ENCODE measurements around the gene FAM171A2. TPM values are rescaled to one million over a fixed set of nuclear protein-coding genes. Genes with fewer than 3 reads are reported as not detected.

FAM171A2 gene
- total RNA-seq, 1 experiment from 2014 or later: 29.9 TPM

DNA sequence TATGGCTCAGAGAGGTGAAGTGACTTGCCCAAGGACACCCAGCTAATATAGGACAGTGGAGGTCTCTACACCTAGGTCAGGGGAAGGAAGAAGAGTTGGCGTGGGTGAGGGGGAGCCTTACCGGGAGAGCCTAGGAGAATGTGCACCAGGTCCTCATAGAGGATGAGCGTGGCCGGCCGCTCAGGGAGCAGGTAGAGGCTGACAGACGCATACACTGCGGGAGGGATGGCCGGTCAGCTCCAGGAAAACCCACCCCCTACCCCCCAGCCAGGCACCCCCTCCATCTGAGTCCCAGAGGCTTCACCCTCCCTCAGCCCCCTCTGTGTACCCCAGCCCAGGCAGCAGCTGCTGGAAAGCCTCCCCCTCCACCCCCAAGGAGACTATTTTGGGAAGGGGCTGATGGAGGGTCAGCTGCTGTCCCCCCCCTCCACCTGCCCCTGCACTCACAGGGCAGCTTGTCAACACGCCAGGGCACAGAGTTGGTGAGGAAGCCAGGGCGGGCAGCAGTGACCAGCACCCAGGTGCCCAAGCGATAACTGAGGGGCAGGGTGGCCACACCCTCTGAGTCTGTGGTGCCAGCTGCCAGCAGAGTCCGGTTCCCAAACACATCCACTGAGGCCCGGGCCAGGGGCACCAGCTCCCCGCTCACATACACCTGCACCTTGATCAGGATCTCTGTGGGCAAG is 4.1 kb downstream of the FAM171A2 start:
- ATAC-seq: no peak
- H3K9me3 Mint-ChIP-seq: no peaks in the 10 kb centered on the region
- peaks cover 7% of the 10 kb centered on the region for H3K27me3 Mint-ChIP-seq (ENCODE audit: low read depth)
- no peak overlapping the region for H3K4me3 Mint-ChIP-seq
- H3K36me3 Mint-ChIP-seq: no peaks in the 10 kb centered on the region
- no peak overlapping the region for H3K27ac Mint-ChIP-seq
- TF ChIP-seq ZNF416 (CRISPR knock-in tag; IDR thresholded peaks at IDR 0.05) (no peak), GTF2I (CRISPR knock-in tag; conservative IDR thresholded peaks at IDR 0.05) (no peak), MXD4 (CRISPR knock-in tag; IDR thresholded peaks at IDR 0.05; ENCODE audit: borderline replicate concordance) (no peak), RORB (CRISPR knock-in tag; IDR thresholded peaks at IDR 0.05) (no peak), ZNF232 (CRISPR knock-in tag; IDR thresholded peaks at IDR 0.05) (no peak), CBFB (CRISPR knock-in tag; IDR thresholded peaks at IDR 0.05; ENCODE audit: low read depth) (no peak), TP53 (CRISPR knock-in tag; IDR thresholded peaks at IDR 0.05) (no peak)
- TF ChIP-seq, protein P1, sequence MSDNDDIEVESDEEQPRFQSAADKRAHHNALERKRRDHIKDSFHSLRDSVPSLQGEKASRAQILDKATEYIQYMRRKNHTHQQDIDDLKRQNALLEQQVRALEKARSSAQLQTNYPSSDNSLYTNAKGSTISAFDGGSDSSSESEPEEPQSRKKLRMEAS (CRISPR knock-in tag; IDR thresholded peaks at IDR 0.05): no peak
- TF ChIP-seq, protein P2, sequence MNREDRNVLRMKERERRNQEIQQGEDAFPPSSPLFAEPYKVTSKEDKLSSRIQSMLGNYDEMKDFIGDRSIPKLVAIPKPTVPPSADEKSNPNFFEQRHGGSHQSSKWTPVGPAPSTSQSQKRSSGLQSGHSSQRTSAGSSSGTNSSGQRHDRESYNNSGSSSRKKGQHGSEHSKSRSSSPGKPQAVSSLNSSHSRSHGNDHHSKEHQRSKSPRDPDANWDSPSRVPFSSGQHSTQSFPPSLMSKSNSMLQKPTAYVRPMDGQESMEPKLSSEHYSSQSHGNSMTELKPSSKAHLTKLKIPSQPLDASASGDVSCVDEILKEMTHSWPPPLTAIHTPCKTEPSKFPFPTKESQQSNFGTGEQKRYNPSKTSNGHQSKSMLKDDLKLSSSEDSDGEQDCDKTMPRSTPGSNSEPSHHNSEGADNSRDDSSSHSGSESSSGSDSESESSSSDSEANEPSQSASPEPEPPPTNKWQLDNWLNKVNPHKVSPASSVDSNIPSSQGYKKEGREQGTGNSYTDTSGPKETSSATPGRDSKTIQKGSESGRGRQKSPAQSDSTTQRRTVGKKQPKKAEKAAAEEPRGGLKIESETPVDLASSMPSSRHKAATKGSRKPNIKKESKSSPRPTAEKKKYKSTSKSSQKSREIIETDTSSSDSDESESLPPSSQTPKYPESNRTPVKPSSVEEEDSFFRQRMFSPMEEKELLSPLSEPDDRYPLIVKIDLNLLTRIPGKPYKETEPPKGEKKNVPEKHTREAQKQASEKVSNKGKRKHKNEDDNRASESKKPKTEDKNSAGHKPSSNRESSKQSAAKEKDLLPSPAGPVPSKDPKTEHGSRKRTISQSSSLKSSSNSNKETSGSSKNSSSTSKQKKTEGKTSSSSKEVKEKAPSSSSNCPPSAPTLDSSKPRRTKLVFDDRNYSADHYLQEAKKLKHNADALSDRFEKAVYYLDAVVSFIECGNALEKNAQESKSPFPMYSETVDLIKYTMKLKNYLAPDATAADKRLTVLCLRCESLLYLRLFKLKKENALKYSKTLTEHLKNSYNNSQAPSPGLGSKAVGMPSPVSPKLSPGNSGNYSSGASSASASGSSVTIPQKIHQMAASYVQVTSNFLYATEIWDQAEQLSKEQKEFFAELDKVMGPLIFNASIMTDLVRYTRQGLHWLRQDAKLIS (CRISPR knock-in tag; IDR thresholded peaks at IDR 0.05; ENCODE audit: borderline replicate concordance): no peak
- peaks cover 29% of the 10 kb centered on the region for H3K4me1 Mint-ChIP-seq
- no peak for DNase-seq (ENCODE audit: low spot score)
- CTCF ChIA-PET: interaction anchor here (0.9 to 9.4 kb wide), 6 partner anchors 15 to 149 kb away, joined by 3 to 128 read pairs (median 4); partner anchors contain the start of gene GRN
- POLR2A ChIA-PET: no interaction called here

DNA sequence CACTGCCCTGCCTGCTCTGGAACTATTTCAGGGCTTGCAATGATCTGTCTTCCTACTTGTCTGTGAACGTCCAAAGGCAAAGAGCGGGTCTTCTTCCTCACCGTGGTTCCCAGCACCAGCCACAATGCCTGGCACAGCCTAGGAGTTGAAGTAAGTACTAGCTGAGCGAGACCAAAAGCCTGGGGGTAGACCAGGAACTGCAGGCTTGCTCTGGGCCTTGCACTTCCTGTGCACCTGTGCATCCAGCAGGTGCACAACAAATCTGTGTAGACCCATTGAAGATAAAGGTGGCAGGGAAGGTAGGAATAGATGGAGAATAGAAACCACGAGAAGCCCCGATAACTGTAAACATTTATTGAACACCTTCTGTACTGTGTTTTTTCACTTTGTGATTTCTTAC is 4.6 kb downstream of the FAM171A2 start:
- H3K9me3 Mint-ChIP-seq: no peaks in the 10 kb centered on the region
- POLR2A ChIA-PET: no interaction called here
- no peak overlapping the region for H3K27ac Mint-ChIP-seq
- TF ChIP-seq, protein P3, sequence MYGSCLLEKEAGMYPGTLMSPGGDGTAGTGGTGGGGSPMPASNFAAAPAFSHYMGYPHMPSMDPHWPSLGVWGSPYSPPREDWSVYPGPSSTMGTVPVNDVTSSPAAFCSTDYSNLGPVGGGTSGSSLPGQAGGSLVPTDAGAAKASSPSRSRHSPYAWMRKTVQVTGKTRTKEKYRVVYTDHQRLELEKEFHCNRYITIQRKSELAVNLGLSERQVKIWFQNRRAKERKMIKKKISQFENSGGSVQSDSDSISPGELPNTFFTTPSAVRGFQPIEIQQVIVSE (CRISPR knock-in tag; IDR thresholded peaks at IDR 0.05; ENCODE audit: borderline replicate concordance): no peak
- no peak for TF ChIP-seq EMX1 (CRISPR knock-in tag; IDR thresholded peaks at IDR 0.05)
- TF ChIP-seq, protein P1 (CRISPR knock-in tag; IDR thresholded peaks at IDR 0.05): no peak
- TF ChIP-seq, protein P4, sequence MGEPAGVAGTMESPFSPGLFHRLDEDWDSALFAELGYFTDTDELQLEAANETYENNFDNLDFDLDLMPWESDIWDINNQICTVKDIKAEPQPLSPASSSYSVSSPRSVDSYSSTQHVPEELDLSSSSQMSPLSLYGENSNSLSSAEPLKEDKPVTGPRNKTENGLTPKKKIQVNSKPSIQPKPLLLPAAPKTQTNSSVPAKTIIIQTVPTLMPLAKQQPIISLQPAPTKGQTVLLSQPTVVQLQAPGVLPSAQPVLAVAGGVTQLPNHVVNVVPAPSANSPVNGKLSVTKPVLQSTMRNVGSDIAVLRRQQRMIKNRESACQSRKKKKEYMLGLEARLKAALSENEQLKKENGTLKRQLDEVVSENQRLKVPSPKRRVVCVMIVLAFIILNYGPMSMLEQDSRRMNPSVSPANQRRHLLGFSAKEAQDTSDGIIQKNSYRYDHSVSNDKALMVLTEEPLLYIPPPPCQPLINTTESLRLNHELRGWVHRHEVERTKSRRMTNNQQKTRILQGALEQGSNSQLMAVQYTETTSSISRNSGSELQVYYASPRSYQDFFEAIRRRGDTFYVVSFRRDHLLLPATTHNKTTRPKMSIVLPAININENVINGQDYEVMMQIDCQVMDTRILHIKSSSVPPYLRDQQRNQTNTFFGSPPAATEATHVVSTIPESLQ (CRISPR knock-in tag; IDR thresholded peaks at IDR 0.05): no peak
- TF ChIP-seq RORB (CRISPR knock-in tag; IDR thresholded peaks at IDR 0.05): no peak
- no peak for TF ChIP-seq SOX15 (CRISPR knock-in tag; IDR thresholded peaks at IDR 0.05)
- TF ChIP-seq SMAD3 (CRISPR knock-in tag; IDR thresholded peaks at IDR 0.05; ENCODE audit: borderline replicate concordance): no peak
- TF ChIP-seq ZNF416 (CRISPR knock-in tag; IDR thresholded peaks at IDR 0.05): no peak
- no peak for TF ChIP-seq CREB1 (CRISPR knock-in tag; IDR thresholded peaks at IDR 0.05)
- no peaks in the 10 kb centered on the region for H3K36me3 Mint-ChIP-seq
- H3K4me3 Mint-ChIP-seq: no peak overlapping the region
- ATAC-seq (no peak), DNase-seq (ENCODE audit: low spot score) (no peak)
- H3K27me3 Mint-ChIP-seq (ENCODE audit: low read depth): peaks cover 1% of the 10 kb centered on the region
- H3K4me1 Mint-ChIP-seq: peaks cover 29% of the 10 kb centered on the region
- CTCF ChIA-PET: interaction anchor here (1.4 to 9.4 kb wide), 4 partner anchors 14 to 297 kb away, joined by 3 to 128 read pairs (median 14); partner anchors contain the start of genes ATXN7L3, GRN and MEIOC

Data from WTC11 (cell line).